Natural killer cell (primary cell): ENCODE measurements around the gene THEMIS. TPM values are rescaled to one million over a fixed set of nuclear protein-coding genes. Genes with fewer than 3 reads are reported as not detected.

ENCODE experiments used
- ATAC-seq, 3 donors: fragments of 150-1000 bp in 2 of 3; fragments of 200-7000 bp in 1 of 3; cut with Tn5 transposase; 1 replicate in 1 of 3; 2 replicates in 2 of 3; pipeline ENCODE4 v1.10.0; 2021; ENCODE audit warnings: mild to moderate bottlenecking in 2 of 3, moderate library complexity in 2 of 3
- DNase-seq, 2 donors: peaks; one replicate each; pipeline versions ENCODE4 v3.0.0 to v3.0.0-alpha.2; 2013 to 2021; ENCODE audit warnings: mixed read lengths in 1 of 2
- H3K27ac ChIP-seq: one replicate; pipeline ENCODE4 v1.5.1; 2013; ENCODE audit warnings: mild to moderate bottlenecking, low read length
- H3K27me3 ChIP-seq: one replicate; pipeline ENCODE4 v1.6.1; 2013; ENCODE audit warnings: low read length; ENCODE audit not compliant: control insufficient read depth, insufficient read depth
- H3K36me3 ChIP-seq: one replicate; pipeline ENCODE4 v1.6.1; 2013; ENCODE audit warnings: low read length; ENCODE audit not compliant: control insufficient read depth, insufficient read depth
- H3K4me1 ChIP-seq: one replicate; pipeline ENCODE4 v1.6.1; 2013; ENCODE audit warnings: low read length; ENCODE audit not compliant: control insufficient read depth, insufficient read depth
- H3K4me3 ChIP-seq: one replicate; pipeline ENCODE4 v1.5.1; 2013; ENCODE audit warnings: low read length
- H3K9me3 ChIP-seq: one replicate; pipeline ENCODE4 v1.6.1; 2013; ENCODE audit warnings: low read length; ENCODE audit not compliant: control insufficient read depth, insufficient read depth
- H3K27ac Mint-ChIP-seq, 2 donors: one replicate each; pipeline ENCODE4 v1.8.0; 2022; ENCODE audit warnings: mild to moderate bottlenecking in 2 of 2, mixed read lengths in 2 of 2, moderate library complexity in 1 of 2
- H3K27me3 Mint-ChIP-seq, 2 donors: one replicate each; pipeline ENCODE4 v1.8.0; 2022; ENCODE audit warnings: low read depth in 2 of 2, mixed read lengths in 2 of 2
- H3K36me3 Mint-ChIP-seq: one replicate; pipeline ENCODE4 v1.8.0; 2022; ENCODE audit warnings: mixed read lengths
- H3K4me1 Mint-ChIP-seq, 2 donors: one replicate each; pipeline ENCODE4 v1.8.0; 2022; ENCODE audit warnings: mixed read lengths in 2 of 2
- H3K4me3 Mint-ChIP-seq: one replicate; pipeline ENCODE4 v1.8.0; 2022; ENCODE audit warnings: mild to moderate bottlenecking, moderate library complexity, mixed read lengths
- H3K9me3 Mint-ChIP-seq, 2 donors: one replicate each; pipeline ENCODE4 v1.8.0; 2022; ENCODE audit warnings: mixed read lengths in 2 of 2
- CTCF ChIP-seq: fragments of 200-600 bp; IDR thresholded peaks from one replicate; pipeline ENCODE4 v1.8.0; 2022; ENCODE audit warnings: antibody characterized with exemption
- WGBS: methylation state at CpG from one replicate; pipeline ENCODE4 v1.1.7; 2013; ENCODE audit warnings: missing lambda C conversion rate; ENCODE audit not compliant: insufficient coverage; 5-methylcytosine and 5-hydroxymethylcytosine counted together
- intact Hi-C: fragments of 100-400 bp; cut with micrococcal nuclease; formaldehyde crosslinking; loops from one replicate; pipeline ENCODE4 v1.14.2; 2022
- total RNA-seq, 4 donors: library from RNA; stranded (reverse); fragments of 120-200 nt in 1 of 4; gene quantifications; one replicate each; pipeline versions ENCODE4 v1.2.3 to v1.2.4, GENCODE V29; 2013 to 2022

THEMIS gene
- total RNA-seq, 3 donors from 2014 or later (not counting 1 experiment from before 2014, with no cell fraction given), result 0.82 to 11.7 (median 1.7) TPM

- no peak for TF ChIP-seq CTCF
- H3K4me3 Mint-ChIP-seq, result no peak overlapping the region
- 85% methylated on average over 2 of the region's 3 CpGs for WGBS
- no peaks in the 10 kb centered on the region for H3K4me1 ChIP-seq
- no peak overlapping the region for H3K4me3 ChIP-seq
- no peak overlapping the region for H3K27ac ChIP-seq
- H3K36me3 ChIP-seq, result no peaks in the 10 kb centered on the region
- H3K27me3 Mint-ChIP-seq, result peaks cover 0 to 7% of the 10 kb centered on the region in 2 donors
- intact Hi-C loops, result loop anchor here (1.0 to 5.0 kb wide), 3 partner anchors 591 to 1633 kb away; no protein-coding TSS in a partner anchor
- no peak overlapping the region for H3K27ac Mint-ChIP-seq
- no peaks in the 10 kb centered on the region for H3K36me3 Mint-ChIP-seq
- H3K4me1 Mint-ChIP-seq, result no peaks in the 10 kb centered on the region
- DNase-seq (no peak), ATAC-seq (no peak)
- no peaks in the 10 kb centered on the region for H3K9me3 Mint-ChIP-seq
- H3K27me3 ChIP-seq, result no peaks in the 10 kb centered on the region
- H3K9me3 ChIP-seq, result no peaks in the 10 kb centered on the region
Observed at GRCh38 chr6:127737768-127738167, 163.1 kb downstream of the THEMIS start.

- Mint-ChIP-seq H3K27ac (no peak overlapping the region), H3K4me1 (no peaks in the 10 kb centered on the region), H3K9me3 (no peaks in the 10 kb centered on the region), H3K27me3 (peaks cover 0 to 7% of the 10 kb centered on the region in 2 donors), H3K4me3 (no peak overlapping the region), H3K36me3 (no peaks in the 10 kb centered on the region)
- DNase-seq, result peak in 1 of 2 donors; percentile 85
- peak; percentile 69 to 79 (median 77) for ATAC-seq
- peak; percentile 57 for TF ChIP-seq CTCF
- Histone ChIP-seq H3K4me1 (no peaks in the 10 kb centered on the region), H3K27ac (no peak overlapping the region), H3K4me3 (no peak overlapping the region), H3K9me3 (no peaks in the 10 kb centered on the region), H3K36me3 (no peaks in the 10 kb centered on the region), H3K27me3 (no peaks in the 10 kb centered on the region)
- intact Hi-C loops, result loop anchor here (1.0 to 5.0 kb wide), 3 partner anchors 591 to 1634 kb away; no protein-coding TSS in a partner anchor
Observed at GRCh38 chr6:127737009-127737486, 163.8 kb downstream of the THEMIS start.

GRCh38 chr6:127732927-127733326 is 167.9 kb downstream of the THEMIS start:
- ATAC-seq (no peak), DNase-seq (no peak)
- H3K9me3 ChIP-seq, result no peaks in the 10 kb centered on the region
- intact Hi-C loops, result no loop called here
- no peak overlapping the region for H3K4me3 Mint-ChIP-seq
- TF ChIP-seq CTCF, result no peak
- whole genome bisulfite sequencing, result 60% methylated on average over 2 of the region's 3 CpGs
- H3K36me3 Mint-ChIP-seq, result no peaks in the 10 kb centered on the region
- no peaks in the 10 kb centered on the region for H3K27me3 Mint-ChIP-seq
- H3K27ac Mint-ChIP-seq, result no peak overlapping the region
- H3K27ac ChIP-seq, result no peak overlapping the region
- H3K36me3 ChIP-seq, result no peaks in the 10 kb centered on the region
- H3K4me1 Mint-ChIP-seq, result no peaks in the 10 kb centered on the region
- H3K4me1 ChIP-seq, result no peaks in the 10 kb centered on the region
- no peaks in the 10 kb centered on the region for H3K9me3 Mint-ChIP-seq
- no peak overlapping the region for H3K4me3 ChIP-seq
- no peaks in the 10 kb centered on the region for H3K27me3 ChIP-seq

- TF ChIP-seq CTCF, result no peak
- no peak overlapping the region for H3K27ac ChIP-seq
- Mint-ChIP-seq H3K4me1 (no peaks in the 10 kb centered on the region), H3K4me3 (no peak overlapping the region), H3K36me3 (no peaks in the 10 kb centered on the region), H3K27me3 (no peaks in the 10 kb centered on the region), H3K9me3 (no peaks in the 10 kb centered on the region), H3K27ac (no peak overlapping the region)
- ATAC-seq (no peak), DNase-seq (no peak)
- no peaks in the 10 kb centered on the region for H3K36me3 ChIP-seq
- no peaks in the 10 kb centered on the region for H3K27me3 ChIP-seq
- no peaks in the 10 kb centered on the region for H3K9me3 ChIP-seq
- H3K4me1 ChIP-seq, result no peaks in the 10 kb centered on the region
- 57% methylated on average over 1 of the region's 1 CpG for WGBS
- intact Hi-C loops, result no loop called here
- H3K4me3 ChIP-seq, result no peak overlapping the region
Observed at GRCh38 chr6:127727260-127727953, 173.5 kb downstream of the THEMIS start.
